ENCODE data around the gene RUSC1. TPM values are rescaled to one million over a fixed set of nuclear protein-coding genes. Genes with fewer than 3 reads are reported as not detected.

RUSC1 gene
- total and polyA plus RNA-seq, 3 experiments from 2014 or later: 9.8 to 32.8 (median 31.3) TPM

DNA sequence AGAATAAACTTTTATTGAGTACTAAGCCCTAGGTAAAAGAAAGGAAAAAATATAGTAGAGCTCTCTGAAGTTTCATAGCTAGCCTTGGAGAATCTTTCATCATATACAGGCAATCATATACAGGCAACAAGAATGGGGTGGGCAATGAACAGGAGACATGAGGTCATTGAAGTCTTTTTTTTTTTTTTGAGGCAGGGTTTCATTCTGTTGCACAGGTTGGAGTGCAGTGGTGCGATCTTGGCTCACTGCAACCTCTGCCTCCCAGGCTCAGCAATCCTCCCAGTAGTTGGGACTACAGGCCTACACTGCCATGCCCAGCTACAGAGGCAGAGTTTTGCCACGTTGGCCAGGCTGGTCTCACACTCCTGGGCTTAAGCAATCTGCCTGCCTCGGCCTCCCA is 22.1 kb downstream of the RUSC1 start:
- Mint-ChIP-seq H3K27me3 (peaks cover 0 to 1% of the 10 kb centered on the region in 2 donors), H3K9me3 (no peaks in the 10 kb centered on the region), H3K27ac (peak overlapping the region in 1 of 8 donors; percentile 10), H3K36me3 (peaks cover 2 to 89% (median 40%) of the 10 kb centered on the region in 3 donors), H3K4me1 (no peaks in the 10 kb centered on the region), H3K4me3 (no peak overlapping the region)
- no peak for DNase-seq
- ChIA-PET CTCF (interaction anchor here (1.1 kb wide), 1 partner anchor 92 kb away, joined by 4 read pairs; no protein-coding TSS in a partner anchor), POLR2A (no interaction called here)
- no peaks in the 10 kb centered on the region for H3K27me3 ChIP-seq (ENCODE audit: insufficient read depth, low read length, poor library complexity, severe bottlenecking)
- no peak overlapping the region for H3K27ac ChIP-seq (ENCODE audit: low read depth, low read length)
- no peaks in the 10 kb centered on the region for H3K9me3 ChIP-seq (ENCODE audit: low read length)
- no peak overlapping the region for H3K4me3 ChIP-seq (ENCODE audit: low read length)
- H3K4me1 ChIP-seq (ENCODE audit: insufficient read depth, low read length): no peaks in the 10 kb centered on the region
- peaks cover 69% of the 10 kb centered on the region for H3K36me3 ChIP-seq (ENCODE audit: insufficient read depth, low read length)

GRCh38 chr1:155352631-155353030 is 31.9 kb downstream of the RUSC1 start:
- no peaks in the 10 kb centered on the region for H3K27me3 Mint-ChIP-seq
- ChIA-PET POLR2A (no interaction called here), CTCF (no interaction called here)
- no peaks in the 10 kb centered on the region for H3K4me1 ChIP-seq (ENCODE audit: insufficient read depth, low read length)
- H3K36me3 ChIP-seq (ENCODE audit: insufficient read depth, low read length): peaks cover 54% of the 10 kb centered on the region
- H3K4me1 Mint-ChIP-seq: no peaks in the 10 kb centered on the region
- H3K27ac ChIP-seq (ENCODE audit: low read depth, low read length): no peak overlapping the region
- no peaks in the 10 kb centered on the region for H3K9me3 ChIP-seq (ENCODE audit: low read length)
- H3K4me3 ChIP-seq (ENCODE audit: low read length): no peak overlapping the region
- H3K4me3 Mint-ChIP-seq: no peak overlapping the region
- H3K9me3 Mint-ChIP-seq: no peaks in the 10 kb centered on the region
- no peak for DNase-seq
- peaks cover 0 to 75% (median 32%) of the 10 kb centered on the region in 3 donors for H3K36me3 Mint-ChIP-seq
- no peaks in the 10 kb centered on the region for H3K27me3 ChIP-seq (ENCODE audit: insufficient read depth, low read length, poor library complexity, severe bottlenecking)
- peak overlapping the region in 4 of 8 donors; percentile 18 to 51 (median 46) for H3K27ac Mint-ChIP-seq

- peaks cover 0 to 57% (median 16%) of the 10 kb centered on the region in 3 donors for H3K36me3 Mint-ChIP-seq
- DNase-seq: no peak
- ChIA-PET CTCF (no interaction called here), POLR2A (no interaction called here)
- Histone ChIP-seq H3K4me1 (ENCODE audit: insufficient read depth, low read length) (no peaks in the 10 kb centered on the region), H3K36me3 (ENCODE audit: insufficient read depth, low read length) (peaks cover 23% of the 10 kb centered on the region), H3K9me3 (ENCODE audit: low read length) (no peaks in the 10 kb centered on the region), H3K27ac (ENCODE audit: low read depth, low read length) (no peak overlapping the region), H3K27me3 (ENCODE audit: insufficient read depth, low read length, poor library complexity, severe bottlenecking) (no peaks in the 10 kb centered on the region), H3K4me3 (ENCODE audit: low read length) (no peak overlapping the region)
- H3K27me3 Mint-ChIP-seq: no peaks in the 10 kb centered on the region
- no peaks in the 10 kb centered on the region for H3K4me1 Mint-ChIP-seq
- H3K4me3 Mint-ChIP-seq: no peak overlapping the region
- H3K27ac Mint-ChIP-seq: no peak overlapping the region
- no peaks in the 10 kb centered on the region for H3K9me3 Mint-ChIP-seq
Observed at GRCh38 chr1:155360051-155360450, 39.4 kb downstream of the RUSC1 start.

DNA sequence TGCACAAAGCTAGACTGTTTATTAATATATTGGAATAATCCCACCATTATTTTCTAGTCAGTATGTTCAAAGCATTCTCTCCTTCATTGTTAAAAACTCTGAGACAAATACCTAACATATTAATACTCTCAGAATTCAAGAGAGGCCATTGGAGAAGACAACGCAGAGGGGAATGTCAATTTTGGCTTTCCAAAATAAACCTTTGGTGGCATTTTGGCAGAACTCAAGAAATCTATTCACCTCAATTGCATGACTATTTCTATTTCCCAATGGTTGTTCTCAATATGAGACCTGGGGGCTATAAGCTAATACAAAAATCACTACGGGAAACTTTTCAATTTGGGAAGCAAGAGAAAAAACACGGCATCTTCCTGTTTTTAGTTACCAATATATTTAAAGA is 58.5 kb downstream of the RUSC1 start:
- no peak overlapping the region for H3K27ac ChIP-seq (ENCODE audit: low read depth, low read length)
- ChIA-PET POLR2A (no interaction called here), CTCF (no interaction called here)
- H3K27me3 Mint-ChIP-seq: no peaks in the 10 kb centered on the region
- no peaks in the 10 kb centered on the region for H3K4me1 ChIP-seq (ENCODE audit: insufficient read depth, low read length)
- H3K9me3 ChIP-seq (ENCODE audit: low read length): no peaks in the 10 kb centered on the region
- H3K4me1 Mint-ChIP-seq: peaks cover 0 to 4% (median 0%) of the 10 kb centered on the region in 3 donors
- H3K9me3 Mint-ChIP-seq: no peaks in the 10 kb centered on the region
- no peaks in the 10 kb centered on the region for H3K27me3 ChIP-seq (ENCODE audit: insufficient read depth, low read length, poor library complexity, severe bottlenecking)
- H3K4me3 ChIP-seq (ENCODE audit: low read length): no peak overlapping the region
- peaks cover 21% of the 10 kb centered on the region for H3K36me3 ChIP-seq (ENCODE audit: insufficient read depth, low read length)
- no peak overlapping the region for H3K4me3 Mint-ChIP-seq
- peak overlapping the region in 2 of 8 donors; percentile 1 to 82 for H3K27ac Mint-ChIP-seq
- H3K36me3 Mint-ChIP-seq: peaks cover 3 to 70% (median 17%) of the 10 kb centered on the region in 3 donors
- DNase-seq: no peak

GRCh38 chr1:155379631-155380090 is 59.0 kb downstream of the RUSC1 start:
- peaks cover 0 to 4% (median 0%) of the 10 kb centered on the region in 3 donors for H3K4me1 Mint-ChIP-seq
- H3K4me3 Mint-ChIP-seq: no peak overlapping the region
- Histone ChIP-seq H3K9me3 (ENCODE audit: low read length) (no peaks in the 10 kb centered on the region), H3K4me3 (ENCODE audit: low read length) (no peak overlapping the region), H3K4me1 (ENCODE audit: insufficient read depth, low read length) (no peaks in the 10 kb centered on the region), H3K36me3 (ENCODE audit: insufficient read depth, low read length) (peaks cover 21% of the 10 kb centered on the region), H3K27me3 (ENCODE audit: insufficient read depth, low read length, poor library complexity, severe bottlenecking) (no peaks in the 10 kb centered on the region), H3K27ac (ENCODE audit: low read depth, low read length) (no peak overlapping the region)
- peak in 1 of 5 donors; percentile 6 for DNase-seq
- POLR2A ChIA-PET: no interaction called here
- no peaks in the 10 kb centered on the region for H3K27me3 Mint-ChIP-seq
- no peaks in the 10 kb centered on the region for H3K9me3 Mint-ChIP-seq
- H3K36me3 Mint-ChIP-seq: peaks cover 3 to 66% (median 15%) of the 10 kb centered on the region in 3 donors
- CTCF ChIA-PET: no interaction called here
- H3K27ac Mint-ChIP-seq: peak overlapping the region in 5 of 8 donors; percentile 1 to 54 (median 22)

Other genes starting within 250 kb of the RUSC1 start
- gene EFNA3, start 242.1 kb upstream of the RUSC1 start, total RNA-seq: 1 to 10 TPM in 1 of 2 experiments, under 1 TPM in 1; 0.94 to 1.4 TPM
- gene EFNA3, start 242.1 kb upstream of the RUSC1 start, polyA plus RNA-seq: 1.0 TPM
- under 1 TPM; 0.16 to 0.31 TPM for gene EFNA1, start 193.0 kb upstream of the RUSC1 start, total RNA-seq
- gene EFNA1, start 193.0 kb upstream of the RUSC1 start, polyA plus RNA-seq: 1.3 TPM
- 10 to 100 TPM; 43.4 to 47.2 TPM for gene SLC50A1, start 185.0 kb upstream of the RUSC1 start, total RNA-seq
- gene SLC50A1, start 185.0 kb upstream of the RUSC1 start, polyA plus RNA-seq: 49.5 TPM
- 10 to 100 TPM; 38.9 to 40.9 TPM for gene DPM3, start 180.4 kb upstream of the RUSC1 start, total RNA-seq
- gene DPM3, start 180.4 kb upstream of the RUSC1 start, polyA plus RNA-seq: 120 TPM
- gene KRTCAP2, start 147.6 kb upstream of the RUSC1 start, total RNA-seq: 100 to 1,000 TPM; 181 to 207 TPM
- gene KRTCAP2, start 147.6 kb upstream of the RUSC1 start, polyA plus RNA-seq: 576 TPM
- gene TRIM46, start 147.0 kb upstream of the RUSC1 start, total RNA-seq: 1 to 10 TPM; 6.4 to 7.3 TPM
- 0.99 TPM for gene TRIM46, start 147.0 kb upstream of the RUSC1 start, polyA plus RNA-seq
- gene THBS3, start 113.0 kb upstream of the RUSC1 start, total RNA-seq: 1 to 10 TPM; 7.8 to 7.9 TPM
- gene THBS3, start 113.0 kb upstream of the RUSC1 start, polyA plus RNA-seq: 2.9 TPM
- gene MTX1, start 112.2 kb upstream of the RUSC1 start, total RNA-seq: 10 to 100 TPM; 67.6 to 73.2 TPM
- gene MTX1, start 112.2 kb upstream of the RUSC1 start, polyA plus RNA-seq: 43.7 TPM
- 10 to 100 TPM; 39.1 to 41.5 TPM for gene ENTREP3, start 65.4 kb upstream of the RUSC1 start, total RNA-seq
- gene ENTREP3, start 65.4 kb upstream of the RUSC1 start, polyA plus RNA-seq: 1.7 TPM
- 100 to 1,000 TPM; 152 to 158 TPM for gene SCAMP3, start 58.5 kb upstream of the RUSC1 start, total RNA-seq
- 179 TPM for gene SCAMP3, start 58.5 kb upstream of the RUSC1 start, polyA plus RNA-seq
- gene CLK2, start 47.4 kb upstream of the RUSC1 start, total RNA-seq: 10 to 100 TPM; 78.3 to 79.8 TPM
- gene CLK2, start 47.4 kb upstream of the RUSC1 start, polyA plus RNA-seq: 20.2 TPM
- 1 to 10 TPM; 3.2 to 3.7 TPM for gene HCN3, start 43.4 kb upstream of the RUSC1 start, total RNA-seq
- gene HCN3, start 43.4 kb upstream of the RUSC1 start, polyA plus RNA-seq: 0.18 TPM
- not detected for gene PKLR, start 19.5 kb upstream of the RUSC1 start, total RNA-seq
- gene PKLR, start 19.5 kb upstream of the RUSC1 start, polyA plus RNA-seq: not detected
- 100 to 1,000 TPM; 194 to 199 TPM for gene FDPS, start 12.0 kb upstream of the RUSC1 start, total RNA-seq
- 126 TPM for gene FDPS, start 12.0 kb upstream of the RUSC1 start, polyA plus RNA-seq
- gene ASH1L, start 241.9 kb downstream of the RUSC1 start, total RNA-seq: 10 to 100 TPM; 29.7 to 30.5 TPM
- 25.7 TPM for gene ASH1L, start 241.9 kb downstream of the RUSC1 start, polyA plus RNA-seq

Measured in CD8-positive, alpha-beta memory T cell (primary cell).